Erythroblast (primary cell): Measurements from ENCODE around the gene OR52N1.

Source experiments
- GATA1 ChIP-seq: IDR thresholded peaks from 2 replicates; pipeline ENCODE4 v1.6.1; 2011; ENCODE audit warnings: low read depth, mild to moderate bottlenecking, control low read depth, low read length, moderate library complexity
- POLR2A ChIP-seq: IDR thresholded peaks from 2 replicates; pipeline ENCODE4 v1.6.1; 2011; ENCODE audit warnings: mild to moderate bottlenecking, low read length

GRCh38 chr11:5737091-5737490 is 54.0 kb downstream of the OR52N1 start:
- no peak for TF ChIP-seq POLR2A
- no peak for TF ChIP-seq GATA1
